ENCODE data around the gene TCF25.

The TCF25 gene

DNA sequence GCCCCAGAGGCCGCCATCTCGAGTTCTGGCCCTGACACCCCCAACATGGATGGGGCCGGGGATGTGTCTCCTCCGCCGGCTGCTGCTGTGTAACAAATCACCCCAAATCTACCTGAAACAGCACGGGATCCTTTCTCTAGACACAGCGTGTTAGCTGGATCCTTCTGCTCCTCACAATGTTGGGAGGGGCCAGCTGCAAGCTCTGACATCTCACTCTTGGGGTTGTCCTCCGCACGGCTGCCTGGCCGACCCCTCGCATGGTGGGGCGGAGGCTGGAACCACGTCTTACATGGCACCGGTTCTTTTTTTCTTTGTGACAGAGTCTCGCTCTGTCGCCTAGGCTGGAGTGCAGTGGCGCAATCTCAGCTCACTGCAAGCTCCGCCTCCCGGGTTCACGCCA lies 63.6 kb downstream of the TCF25 start (continued):
- TF ChIP-seq, protein P1, sequence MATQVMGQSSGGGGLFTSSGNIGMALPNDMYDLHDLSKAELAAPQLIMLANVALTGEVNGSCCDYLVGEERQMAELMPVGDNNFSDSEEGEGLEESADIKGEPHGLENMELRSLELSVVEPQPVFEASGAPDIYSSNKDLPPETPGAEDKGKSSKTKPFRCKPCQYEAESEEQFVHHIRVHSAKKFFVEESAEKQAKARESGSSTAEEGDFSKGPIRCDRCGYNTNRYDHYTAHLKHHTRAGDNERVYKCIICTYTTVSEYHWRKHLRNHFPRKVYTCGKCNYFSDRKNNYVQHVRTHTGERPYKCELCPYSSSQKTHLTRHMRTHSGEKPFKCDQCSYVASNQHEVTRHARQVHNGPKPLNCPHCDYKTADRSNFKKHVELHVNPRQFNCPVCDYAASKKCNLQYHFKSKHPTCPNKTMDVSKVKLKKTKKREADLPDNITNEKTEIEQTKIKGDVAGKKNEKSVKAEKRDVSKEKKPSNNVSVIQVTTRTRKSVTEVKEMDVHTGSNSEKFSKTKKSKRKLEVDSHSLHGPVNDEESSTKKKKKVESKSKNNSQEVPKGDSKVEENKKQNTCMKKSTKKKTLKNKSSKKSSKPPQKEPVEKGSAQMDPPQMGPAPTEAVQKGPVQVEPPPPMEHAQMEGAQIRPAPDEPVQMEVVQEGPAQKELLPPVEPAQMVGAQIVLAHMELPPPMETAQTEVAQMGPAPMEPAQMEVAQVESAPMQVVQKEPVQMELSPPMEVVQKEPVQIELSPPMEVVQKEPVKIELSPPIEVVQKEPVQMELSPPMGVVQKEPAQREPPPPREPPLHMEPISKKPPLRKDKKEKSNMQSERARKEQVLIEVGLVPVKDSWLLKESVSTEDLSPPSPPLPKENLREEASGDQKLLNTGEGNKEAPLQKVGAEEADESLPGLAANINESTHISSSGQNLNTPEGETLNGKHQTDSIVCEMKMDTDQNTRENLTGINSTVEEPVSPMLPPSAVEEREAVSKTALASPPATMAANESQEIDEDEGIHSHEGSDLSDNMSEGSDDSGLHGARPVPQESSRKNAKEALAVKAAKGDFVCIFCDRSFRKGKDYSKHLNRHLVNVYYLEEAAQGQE (tag by site-specific recombination; IDR thresholded peaks at IDR 0.05), result no peak
- TF ChIP-seq ZNF416 (tag by site-specific recombination; IDR thresholded peaks at IDR 0.05) (no peak), ZNF707 (tag by site-specific recombination; IDR thresholded peaks at IDR 0.05) (no peak)
- TF ChIP-seq, protein P2, sequence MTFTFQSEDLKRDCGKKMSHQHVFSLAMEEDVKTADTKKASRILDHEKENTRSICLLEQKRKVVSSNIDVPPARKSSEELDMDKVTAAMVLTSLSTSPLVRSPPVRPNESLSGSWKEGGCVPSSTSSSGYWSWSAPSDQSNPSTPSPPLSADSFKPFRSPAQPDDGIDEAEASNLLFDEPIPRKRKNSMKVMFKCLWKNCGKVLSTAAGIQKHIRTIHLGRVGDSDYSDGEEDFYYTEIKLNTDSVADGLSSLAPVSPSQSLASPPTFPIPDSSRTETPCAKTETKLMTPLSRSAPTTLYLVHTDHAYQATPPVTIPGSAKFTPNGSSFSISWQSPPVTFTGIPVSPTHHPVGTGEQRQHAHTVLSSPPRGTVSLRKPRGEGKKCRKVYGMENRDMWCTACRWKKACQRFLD (tag by site-specific recombination; IDR thresholded peaks at IDR 0.05), result no peak
- TF ChIP-seq, protein P3, sequence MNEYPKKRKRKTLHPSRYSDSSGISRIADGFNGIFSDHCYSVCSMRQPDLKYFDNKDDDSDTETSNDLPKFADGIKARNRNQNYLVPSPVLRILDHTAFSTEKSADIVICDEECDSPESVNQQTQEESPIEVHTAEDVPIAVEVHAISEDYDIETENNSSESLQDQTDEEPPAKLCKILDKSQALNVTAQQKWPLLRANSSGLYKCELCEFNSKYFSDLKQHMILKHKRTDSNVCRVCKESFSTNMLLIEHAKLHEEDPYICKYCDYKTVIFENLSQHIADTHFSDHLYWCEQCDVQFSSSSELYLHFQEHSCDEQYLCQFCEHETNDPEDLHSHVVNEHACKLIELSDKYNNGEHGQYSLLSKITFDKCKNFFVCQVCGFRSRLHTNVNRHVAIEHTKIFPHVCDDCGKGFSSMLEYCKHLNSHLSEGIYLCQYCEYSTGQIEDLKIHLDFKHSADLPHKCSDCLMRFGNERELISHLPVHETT (tag by site-specific recombination; IDR thresholded peaks at IDR 0.05), result no peak

DNA sequence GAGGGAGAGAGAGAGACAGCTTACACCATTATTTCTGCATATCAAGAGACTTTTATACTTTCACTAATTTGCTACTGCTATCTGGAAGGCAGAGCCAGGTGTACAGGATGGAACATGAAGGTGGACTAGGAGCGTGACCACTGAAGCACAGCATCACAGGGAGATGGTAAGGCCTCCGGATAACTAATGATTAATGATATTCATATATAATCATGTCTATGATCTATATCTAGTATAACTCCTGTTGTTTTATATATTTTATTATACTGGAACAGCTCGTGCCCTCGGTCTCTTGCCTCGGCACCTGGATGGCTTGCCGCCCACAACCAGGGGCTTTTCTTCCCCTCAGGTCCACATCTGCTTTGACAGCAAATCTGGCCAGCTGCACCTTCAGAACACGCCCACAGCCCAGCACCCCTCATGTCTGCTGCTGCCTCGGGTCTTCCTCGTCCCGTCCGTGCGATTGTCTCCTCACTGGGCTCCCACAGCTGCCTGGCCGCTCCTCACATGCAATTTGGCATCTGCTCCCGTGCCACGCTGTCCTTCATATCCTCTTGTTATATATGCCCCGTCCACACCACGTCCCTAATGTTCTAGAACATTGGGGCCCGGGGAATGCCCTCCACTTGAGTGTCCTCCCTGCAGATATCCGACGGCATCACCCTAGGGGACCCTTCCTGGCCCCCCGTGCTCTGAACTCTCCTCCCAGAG lies 64.9 kb downstream of the TCF25 start:
- POLR2A ChIA-PET, result interaction anchor here (0.6 to 1.0 kb wide), 3 partner anchors 9 to 604 kb away, joined by 3 to 4 read pairs (median 3); no protein-coding TSS in a partner anchor

DNA sequence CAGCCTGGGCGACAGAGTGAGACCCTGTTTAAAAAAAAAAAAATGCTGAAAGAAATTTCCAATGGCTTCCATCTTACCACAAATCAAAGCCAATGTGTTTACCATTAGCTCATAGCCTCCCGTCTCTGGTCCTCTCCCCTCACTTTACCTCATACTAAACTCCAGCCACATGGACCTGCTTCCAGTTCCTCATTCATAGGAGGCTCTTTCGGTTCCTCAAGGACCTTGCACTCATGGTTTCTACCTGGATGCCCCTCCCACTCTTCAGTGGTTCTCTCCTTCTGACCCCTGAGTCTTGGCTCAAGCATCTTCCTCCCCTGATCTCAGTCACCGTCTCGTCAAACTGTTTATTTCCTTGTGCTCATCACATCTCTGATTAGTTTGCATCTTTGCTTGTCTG lies 71.4 kb downstream of the TCF25 start:
- H3K9me3 ChIP-seq (ENCODE audit: control insufficient read depth, insufficient read depth, low read depth, low read length), result no peaks in the 10 kb centered on the region
- no peak overlapping the region for H3K4me3 ChIP-seq (ENCODE audit: low read depth, low read length)
- H3K36me3 ChIP-seq (ENCODE audit: control insufficient read depth in 2 of 2, insufficient read depth in 1 of 2, low read length in 2 of 2), result no peaks in the 10 kb centered on the region
- H3K27ac ChIP-seq (ENCODE audit: extremely low read depth, low read depth, low read length), result no peak overlapping the region
- ChIA-PET CTCF (no interaction called here), POLR2A (no interaction called here)
- no peaks in the 10 kb centered on the region for H3K4me1 ChIP-seq (ENCODE audit: control insufficient read depth, insufficient read depth, low read length)
- no peak for TF ChIP-seq TCF7L2 (IDR thresholded peaks at IDR 0.05; ENCODE audit: borderline replicate concordance, low read depth, low read length)
- TF ChIP-seq PRDM1 (tag by site-specific recombination; IDR thresholded peaks at IDR 0.05), result no peak
- TF ChIP-seq, protein P4, sequence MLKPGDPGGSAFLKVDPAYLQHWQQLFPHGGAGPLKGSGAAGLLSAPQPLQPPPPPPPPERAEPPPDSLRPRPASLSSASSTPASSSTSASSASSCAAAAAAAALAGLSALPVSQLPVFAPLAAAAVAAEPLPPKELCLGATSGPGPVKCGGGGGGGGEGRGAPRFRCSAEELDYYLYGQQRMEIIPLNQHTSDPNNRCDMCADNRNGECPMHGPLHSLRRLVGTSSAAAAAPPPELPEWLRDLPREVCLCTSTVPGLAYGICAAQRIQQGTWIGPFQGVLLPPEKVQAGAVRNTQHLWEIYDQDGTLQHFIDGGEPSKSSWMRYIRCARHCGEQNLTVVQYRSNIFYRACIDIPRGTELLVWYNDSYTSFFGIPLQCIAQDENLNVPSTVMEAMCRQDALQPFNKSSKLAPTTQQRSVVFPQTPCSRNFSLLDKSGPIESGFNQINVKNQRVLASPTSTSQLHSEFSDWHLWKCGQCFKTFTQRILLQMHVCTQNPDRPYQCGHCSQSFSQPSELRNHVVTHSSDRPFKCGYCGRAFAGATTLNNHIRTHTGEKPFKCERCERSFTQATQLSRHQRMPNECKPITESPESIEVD (tag by site-specific recombination; IDR thresholded peaks at IDR 0.05), result no peak
- TF ChIP-seq KLF16 (tag by site-specific recombination; IDR thresholded peaks at IDR 0.05), result no peak
- TF ChIP-seq ZNF239 (tag by site-specific recombination; IDR thresholded peaks at IDR 0.05), result no peak
- TF ChIP-seq, protein P5, sequence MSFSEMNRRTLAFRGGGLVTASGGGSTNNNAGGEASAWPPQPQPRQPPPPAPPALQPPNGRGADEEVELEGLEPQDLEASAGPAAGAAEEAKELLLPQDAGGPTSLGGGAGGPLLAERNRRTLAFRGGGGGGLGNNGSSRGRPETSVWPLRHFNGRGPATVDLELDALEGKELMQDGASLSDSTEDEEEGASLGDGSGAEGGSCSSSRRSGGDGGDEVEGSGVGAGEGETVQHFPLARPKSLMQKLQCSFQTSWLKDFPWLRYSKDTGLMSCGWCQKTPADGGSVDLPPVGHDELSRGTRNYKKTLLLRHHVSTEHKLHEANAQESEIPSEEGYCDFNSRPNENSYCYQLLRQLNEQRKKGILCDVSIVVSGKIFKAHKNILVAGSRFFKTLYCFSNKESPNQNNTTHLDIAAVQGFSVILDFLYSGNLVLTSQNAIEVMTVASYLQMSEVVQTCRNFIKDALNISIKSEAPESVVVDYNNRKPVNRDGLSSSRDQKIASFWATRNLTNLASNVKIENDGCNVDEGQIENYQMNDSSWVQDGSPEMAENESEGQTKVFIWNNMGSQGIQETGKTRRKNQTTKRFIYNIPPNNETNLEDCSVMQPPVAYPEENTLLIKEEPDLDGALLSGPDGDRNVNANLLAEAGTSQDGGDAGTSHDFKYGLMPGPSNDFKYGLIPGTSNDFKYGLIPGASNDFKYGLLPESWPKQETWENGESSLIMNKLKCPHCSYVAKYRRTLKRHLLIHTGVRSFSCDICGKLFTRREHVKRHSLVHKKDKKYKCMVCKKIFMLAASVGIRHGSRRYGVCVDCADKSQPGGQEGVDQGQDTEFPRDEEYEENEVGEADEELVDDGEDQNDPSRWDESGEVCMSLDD (tag by site-specific recombination; IDR thresholded peaks at IDR 0.05), result no peak
- TF ChIP-seq ZNF571 (tag by site-specific recombination; IDR thresholded peaks at IDR 0.05), result no peak
- TF ChIP-seq ZNF324 (tag by site-specific recombination; IDR thresholded peaks at IDR 0.05), result no peak
- TF ChIP-seq KLF1 (tag by site-specific recombination; IDR thresholded peaks at IDR 0.05), result no peak
- TF ChIP-seq ZNF302 (tag by site-specific recombination; IDR thresholded peaks at IDR 0.05; ENCODE audit: low read depth), result no peak
- TF ChIP-seq, protein P6, sequence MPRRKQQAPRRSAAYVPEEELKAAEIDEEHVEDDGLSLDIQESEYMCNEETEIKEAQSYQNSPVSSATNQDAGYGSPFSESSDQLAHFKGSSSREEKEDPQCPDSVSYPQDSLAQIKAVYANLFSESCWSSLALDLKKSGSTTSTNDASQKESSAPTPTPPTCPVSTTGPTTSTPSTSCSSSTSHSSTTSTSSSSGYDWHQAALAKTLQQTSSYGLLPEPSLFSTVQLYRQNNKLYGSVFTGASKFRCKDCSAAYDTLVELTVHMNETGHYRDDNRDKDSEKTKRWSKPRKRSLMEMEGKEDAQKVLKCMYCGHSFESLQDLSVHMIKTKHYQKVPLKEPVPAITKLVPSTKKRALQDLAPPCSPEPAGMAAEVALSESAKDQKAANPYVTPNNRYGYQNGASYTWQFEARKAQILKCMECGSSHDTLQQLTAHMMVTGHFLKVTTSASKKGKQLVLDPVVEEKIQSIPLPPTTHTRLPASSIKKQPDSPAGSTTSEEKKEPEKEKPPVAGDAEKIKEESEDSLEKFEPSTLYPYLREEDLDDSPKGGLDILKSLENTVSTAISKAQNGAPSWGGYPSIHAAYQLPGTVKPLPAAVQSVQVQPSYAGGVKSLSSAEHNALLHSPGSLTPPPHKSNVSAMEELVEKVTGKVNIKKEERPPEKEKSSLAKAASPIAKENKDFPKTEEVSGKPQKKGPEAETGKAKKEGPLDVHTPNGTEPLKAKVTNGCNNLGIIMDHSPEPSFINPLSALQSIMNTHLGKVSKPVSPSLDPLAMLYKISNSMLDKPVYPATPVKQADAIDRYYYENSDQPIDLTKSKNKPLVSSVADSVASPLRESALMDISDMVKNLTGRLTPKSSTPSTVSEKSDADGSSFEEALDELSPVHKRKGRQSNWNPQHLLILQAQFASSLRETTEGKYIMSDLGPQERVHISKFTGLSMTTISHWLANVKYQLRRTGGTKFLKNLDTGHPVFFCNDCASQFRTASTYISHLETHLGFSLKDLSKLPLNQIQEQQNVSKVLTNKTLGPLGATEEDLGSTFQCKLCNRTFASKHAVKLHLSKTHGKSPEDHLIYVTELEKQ (tag by site-specific recombination; IDR thresholded peaks at IDR 0.05; ENCODE audit: borderline replicate concordance), result no peak
- no peak for TF ChIP-seq ZNF677 (tag by site-specific recombination; IDR thresholded peaks at IDR 0.05)

More for the DNA sequence above, 64.9 kb downstream of the TCF25 start:
- CTCF ChIA-PET, result no interaction called here
- Histone ChIP-seq H3K4me1 (ENCODE audit: control insufficient read depth, insufficient read depth, low read length) (no peaks in the 10 kb centered on the region), H3K27ac (ENCODE audit: extremely low read depth, low read depth, low read length) (no peak overlapping the region), H3K36me3 (ENCODE audit: control insufficient read depth in 2 of 2, insufficient read depth in 1 of 2, low read length in 2 of 2) (peaks cover 0 to 5% of the 10 kb centered on the region in 2 experiments; a peak in 1 of 3 replicates), H3K9me3 (ENCODE audit: control insufficient read depth, insufficient read depth, low read depth, low read length) (no peaks in the 10 kb centered on the region), H3K4me3 (ENCODE audit: low read depth, low read length) (no peak overlapping the region)
- no peak for TF ChIP-seq MZF1 (tag by site-specific recombination; IDR thresholded peaks at IDR 0.05; ENCODE audit: borderline replicate concordance)
- TF ChIP-seq ZNF184 (tag by site-specific recombination; IDR thresholded peaks at IDR 0.05), result no peak
- no peak for TF ChIP-seq ZNF426 (tag by site-specific recombination; IDR thresholded peaks at IDR 0.05)

All from HEK293 (cell line).